Liver (tissue), 9 donors: ENCODE results near the gene OOSP1. TPM values are rescaled to one million over a fixed set of nuclear protein-coding genes. Genes with fewer than 3 reads are reported as not detected.

ENCODE experiments used
- DNase-seq: peaks from one replicate; pipeline ENCODE4 v3.0.0-alpha.2; 2017; ENCODE audit warnings: low spot score
- H3K27ac ChIP-seq, 2 donors: one replicate each; pipeline ENCODE4 v1.7.0; 2013; ENCODE audit warnings: inconsistent platforms in 2 of 2, low read length in 2 of 2, control low read depth in 1 of 2, low read depth in 1 of 2, mild to moderate bottlenecking in 1 of 2
- H3K27me3 ChIP-seq, 4 donors: one replicate each; pipeline versions ENCODE4 v1.6.1 to v1.7.0; 2013; ENCODE audit warnings: low read length in 3 of 4, inconsistent platforms in 1 of 4, mild to moderate bottlenecking in 1 of 4, moderate library complexity in 1 of 4; ENCODE audit not compliant: control insufficient read depth in 4 of 4, insufficient read depth in 4 of 4
- H3K36me3 ChIP-seq, 4 donors: one replicate each; pipeline versions ENCODE4 v1.6.1 to v1.7.0; 2013; ENCODE audit warnings: low read length in 3 of 4, mild to moderate bottlenecking in 3 of 4, low read depth in 1 of 4, moderate library complexity in 1 of 4; ENCODE audit not compliant: control insufficient read depth in 4 of 4, insufficient read depth in 3 of 4
- H3K4me1 ChIP-seq, 4 donors: one replicate each; pipeline versions ENCODE4 v1.6.1 to v1.7.0; 2013; ENCODE audit warnings: low read length in 3 of 4, mild to moderate bottlenecking in 3 of 4, moderate library complexity in 1 of 4; ENCODE audit not compliant: control insufficient read depth in 4 of 4, insufficient read depth in 4 of 4
- H3K4me3 ChIP-seq, 3 donors: one replicate each; pipeline versions ENCODE4 v1.6.1 to v1.7.0; 2013; ENCODE audit warnings: low read length in 3 of 3, control low read depth in 1 of 3, low read depth in 1 of 3, mild to moderate bottlenecking in 1 of 3
- H3K9ac ChIP-seq, 2 donors: one replicate each; pipeline ENCODE4 v1.7.0; 2013; ENCODE audit warnings: low read length in 2 of 2, mild to moderate bottlenecking in 2 of 2, moderate library complexity in 2 of 2, control low read depth in 1 of 2, low read depth in 1 of 2
- H3K9me3 ChIP-seq, 4 donors: one replicate each; pipeline versions ENCODE4 v1.6.1 to v1.7.0; 2013; ENCODE audit warnings: low read length in 3 of 4; ENCODE audit not compliant: control insufficient read depth in 4 of 4
- EGR1 ChIP-seq, 2 donors: IDR thresholded peaks; 2 replicates each; pipeline ENCODE4 v1.6.1; 2016 to 2018; ENCODE audit warnings: antibody characterized with exemption in 2 of 2, low read depth in 2 of 2
- FOXA1 ChIP-seq: IDR thresholded peaks from 2 replicates; pipeline ENCODE4 v1.6.1; 2016; ENCODE audit warnings: antibody characterized with exemption
- FOXA2 ChIP-seq: IDR thresholded peaks from 2 replicates; pipeline ENCODE4 v1.6.1; 2016; ENCODE audit warnings: antibody characterized with exemption
- GABPA ChIP-seq, 2 donors: IDR thresholded peaks in 1 of 2; conservative IDR thresholded peaks in 1 of 2; 2 replicates each; pipeline ENCODE4 v1.6.1; 2016; ENCODE audit warnings: antibody characterized with exemption in 2 of 2, mild to moderate bottlenecking in 1 of 2, moderate library complexity in 1 of 2
- HNF4G ChIP-seq: IDR thresholded peaks from 2 replicates; pipeline ENCODE4 v1.6.1; 2016; ENCODE audit warnings: antibody characterized with exemption
- JUND ChIP-seq, 2 donors: IDR thresholded peaks; 2 replicates each; pipeline ENCODE4 v1.6.1; 2016; ENCODE audit warnings: antibody characterized with exemption in 2 of 2
- RAD21 ChIP-seq, 2 donors: IDR thresholded peaks; 2 replicates each; pipeline ENCODE4 v1.6.1; 2016; ENCODE audit warnings: antibody characterized with exemption in 2 of 2, mild to moderate bottlenecking in 2 of 2
- TAF1 ChIP-seq: conservative IDR thresholded peaks from 2 replicates; pipeline ENCODE4 v1.6.1; 2016; ENCODE audit warnings: antibody characterized with exemption, mild to moderate bottlenecking
- YY1 ChIP-seq: IDR thresholded peaks from 2 replicates; pipeline ENCODE4 v1.6.1; 2016; ENCODE audit warnings: antibody characterized with exemption, mild to moderate bottlenecking
- WGBS: extraction: QIAGEN DNeasy Blood & Tissue Kit; methylation state at CpG from one replicate; pipeline ENCODE4 v1.1.7; 2013; 5-methylcytosine and 5-hydroxymethylcytosine counted together
- polyA plus RNA-seq, 2 donors: library from polyadenylated mRNA; stranded (reverse) in 1 of 2; unstranded in 1 of 2; fragments of 200-250 nt in 1 of 2; fragments of >200 nt in 1 of 2; fragmentation: Nextera tagmentation in 1 of 2; extraction: Ambion mirVana in 1 of 2; gene quantifications; one replicate each; pipeline versions ENCODE4 v1.2.1 to v1.2.3, GENCODE V29; 2013 to 2015
- total RNA-seq, 2 donors: library from RNA; depleted of rRNA; stranded (reverse); fragments of >200 nt; gene quantifications; one replicate each; pipeline ENCODE4 v1.2.3, GENCODE V29; 2014
- TF ChIP-seq, protein P1 (sequence below): fragments of 150-350 bp; IDR thresholded peaks from 2 replicates; pipeline ENCODE4 v1.5.1; 2017; ENCODE audit warnings: improper control_type of control experiment, low read depth, low read length; ENCODE audit not compliant: missing input control
- TF ChIP-seq, protein P2 (sequence below): IDR thresholded peaks from 2 replicates; pipeline ENCODE4 v1.6.1; 2016; ENCODE audit warnings: antibody characterized with exemption
- TF ChIP-seq, protein P3 (sequence below): IDR thresholded peaks from 2 replicates; pipeline ENCODE4 v1.6.1; 2016; ENCODE audit warnings: antibody characterized with exemption
- TF ChIP-seq, protein P4 (sequence below): IDR thresholded peaks from 2 replicates; pipeline ENCODE4 v1.6.1; 2016; ENCODE audit warnings: antibody characterized with exemption
- TF ChIP-seq, protein P5 (sequence below): IDR thresholded peaks from 2 replicates; pipeline ENCODE4 v1.6.1; 2016; ENCODE audit warnings: antibody characterized with exemption, mild to moderate bottlenecking
- donor health status: healthy.
- donor health status: healthy.
- donor health status: healthy.
- donor health status: healthy.
- donor health status: healthy.

OOSP1 gene
- total and polyA plus RNA-seq, 4 donors = not detected

GRCh38 chr11:59983212-59983611, 45.0 kb downstream of the OOSP1 start:
- peaks cover 0 to 4% (median 0%) of the 10 kb centered on the region in 4 donors for H3K27me3 ChIP-seq
- 77% methylated on average over 1 of the region's 1 CpG for WGBS

GRCh38 chr11:59984368-59984767, 46.1 kb downstream of the OOSP1 start:
- Histone ChIP-seq H3K36me3 (no peaks in the 10 kb centered on the region), H3K27me3 (peaks cover 0 to 4% (median 0%) of the 10 kb centered on the region in 4 donors), H3K9me3 (no peaks in the 10 kb centered on the region), H3K4me1 (no peaks in the 10 kb centered on the region), H3K9ac (no peak overlapping the region), H3K4me3 (no peak overlapping the region), H3K27ac (no peak overlapping the region)
- TF ChIP-seq FOXA1 = no peak
- TF ChIP-seq EGR1 (IDR thresholded peaks at IDR 0.05; ENCODE audit: low read depth in 2 of 2) = no peak
- no peak for TF ChIP-seq YY1
- TF ChIP-seq, protein P1, sequence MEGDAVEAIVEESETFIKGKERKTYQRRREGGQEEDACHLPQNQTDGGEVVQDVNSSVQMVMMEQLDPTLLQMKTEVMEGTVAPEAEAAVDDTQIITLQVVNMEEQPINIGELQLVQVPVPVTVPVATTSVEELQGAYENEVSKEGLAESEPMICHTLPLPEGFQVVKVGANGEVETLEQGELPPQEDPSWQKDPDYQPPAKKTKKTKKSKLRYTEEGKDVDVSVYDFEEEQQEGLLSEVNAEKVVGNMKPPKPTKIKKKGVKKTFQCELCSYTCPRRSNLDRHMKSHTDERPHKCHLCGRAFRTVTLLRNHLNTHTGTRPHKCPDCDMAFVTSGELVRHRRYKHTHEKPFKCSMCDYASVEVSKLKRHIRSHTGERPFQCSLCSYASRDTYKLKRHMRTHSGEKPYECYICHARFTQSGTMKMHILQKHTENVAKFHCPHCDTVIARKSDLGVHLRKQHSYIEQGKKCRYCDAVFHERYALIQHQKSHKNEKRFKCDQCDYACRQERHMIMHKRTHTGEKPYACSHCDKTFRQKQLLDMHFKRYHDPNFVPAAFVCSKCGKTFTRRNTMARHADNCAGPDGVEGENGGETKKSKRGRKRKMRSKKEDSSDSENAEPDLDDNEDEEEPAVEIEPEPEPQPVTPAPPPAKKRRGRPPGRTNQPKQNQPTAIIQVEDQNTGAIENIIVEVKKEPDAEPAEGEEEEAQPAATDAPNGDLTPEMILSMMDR = no peak
- TF ChIP-seq, protein P2, sequence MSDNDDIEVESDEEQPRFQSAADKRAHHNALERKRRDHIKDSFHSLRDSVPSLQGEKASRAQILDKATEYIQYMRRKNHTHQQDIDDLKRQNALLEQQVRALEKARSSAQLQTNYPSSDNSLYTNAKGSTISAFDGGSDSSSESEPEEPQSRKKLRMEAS = no peak
- no peak for DNase-seq
- WGBS = 83% methylated on average over 3 of the region's 3 CpGs

More at GRCh38 chr11:59983212-59983611, 45.0 kb downstream of the OOSP1 start:
- TF ChIP-seq, protein P1 = no peak
- TF ChIP-seq FOXA2 = no peak
- no peak for TF ChIP-seq RAD21 (IDR thresholded peaks at IDR 0.05)
- no peak for TF ChIP-seq HNF4G
- TF ChIP-seq, protein P3, sequence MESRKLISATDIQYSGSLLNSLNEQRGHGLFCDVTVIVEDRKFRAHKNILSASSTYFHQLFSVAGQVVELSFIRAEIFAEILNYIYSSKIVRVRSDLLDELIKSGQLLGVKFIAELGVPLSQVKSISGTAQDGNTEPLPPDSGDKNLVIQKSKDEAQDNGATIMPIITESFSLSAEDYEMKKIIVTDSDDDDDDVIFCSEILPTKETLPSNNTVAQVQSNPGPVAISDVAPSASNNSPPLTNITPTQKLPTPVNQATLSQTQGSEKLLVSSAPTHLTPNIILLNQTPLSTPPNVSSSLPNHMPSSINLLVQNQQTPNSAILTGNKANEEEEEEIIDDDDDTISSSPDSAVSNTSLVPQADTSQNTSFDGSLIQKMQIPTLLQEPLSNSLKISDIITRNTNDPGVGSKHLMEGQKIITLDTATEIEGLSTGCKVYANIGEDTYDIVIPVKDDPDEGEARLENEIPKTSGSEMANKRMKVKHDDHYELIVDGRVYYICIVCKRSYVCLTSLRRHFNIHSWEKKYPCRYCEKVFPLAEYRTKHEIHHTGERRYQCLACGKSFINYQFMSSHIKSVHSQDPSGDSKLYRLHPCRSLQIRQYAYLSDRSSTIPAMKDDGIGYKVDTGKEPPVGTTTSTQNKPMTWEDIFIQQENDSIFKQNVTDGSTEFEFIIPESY = no peak
- Histone ChIP-seq H3K27ac (no peak overlapping the region), H3K9me3 (no peaks in the 10 kb centered on the region), H3K4me1 (no peaks in the 10 kb centered on the region), H3K9ac (no peak overlapping the region), H3K36me3 (no peaks in the 10 kb centered on the region), H3K4me3 (no peak overlapping the region)
- no peak for DNase-seq

- Histone ChIP-seq H3K4me3 (no peak overlapping the region), H3K27ac (no peak overlapping the region), H3K9me3 (peaks cover 0 to 4% (median under 1%) of the 10 kb centered on the region in 4 donors), H3K4me1 (no peaks in the 10 kb centered on the region), H3K36me3 (no peaks in the 10 kb centered on the region), H3K27me3 (no peaks in the 10 kb centered on the region), H3K9ac (no peak overlapping the region)
- 59% methylated on average over 1 of the region's 1 CpG for WGBS
- no peak for DNase-seq
- TF ChIP-seq FOXA1 (no peak), JUND (IDR thresholded peaks at IDR 0.05) (no peak), TAF1 (no peak), GABPA (IDR thresholded peaks at IDR 0.05 in 1 of 2, conservative IDR thresholded peaks at IDR 0.05 in 1 of 2) (no peak), RAD21 (IDR thresholded peaks at IDR 0.05) (no peak), HNF4G (no peak)
- TF ChIP-seq, protein P1 = no peak
- TF ChIP-seq, protein P4, sequence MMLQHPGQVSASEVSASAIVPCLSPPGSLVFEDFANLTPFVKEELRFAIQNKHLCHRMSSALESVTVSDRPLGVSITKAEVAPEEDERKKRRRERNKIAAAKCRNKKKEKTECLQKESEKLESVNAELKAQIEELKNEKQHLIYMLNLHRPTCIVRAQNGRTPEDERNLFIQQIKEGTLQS = no peak
- TF ChIP-seq, protein P5, sequence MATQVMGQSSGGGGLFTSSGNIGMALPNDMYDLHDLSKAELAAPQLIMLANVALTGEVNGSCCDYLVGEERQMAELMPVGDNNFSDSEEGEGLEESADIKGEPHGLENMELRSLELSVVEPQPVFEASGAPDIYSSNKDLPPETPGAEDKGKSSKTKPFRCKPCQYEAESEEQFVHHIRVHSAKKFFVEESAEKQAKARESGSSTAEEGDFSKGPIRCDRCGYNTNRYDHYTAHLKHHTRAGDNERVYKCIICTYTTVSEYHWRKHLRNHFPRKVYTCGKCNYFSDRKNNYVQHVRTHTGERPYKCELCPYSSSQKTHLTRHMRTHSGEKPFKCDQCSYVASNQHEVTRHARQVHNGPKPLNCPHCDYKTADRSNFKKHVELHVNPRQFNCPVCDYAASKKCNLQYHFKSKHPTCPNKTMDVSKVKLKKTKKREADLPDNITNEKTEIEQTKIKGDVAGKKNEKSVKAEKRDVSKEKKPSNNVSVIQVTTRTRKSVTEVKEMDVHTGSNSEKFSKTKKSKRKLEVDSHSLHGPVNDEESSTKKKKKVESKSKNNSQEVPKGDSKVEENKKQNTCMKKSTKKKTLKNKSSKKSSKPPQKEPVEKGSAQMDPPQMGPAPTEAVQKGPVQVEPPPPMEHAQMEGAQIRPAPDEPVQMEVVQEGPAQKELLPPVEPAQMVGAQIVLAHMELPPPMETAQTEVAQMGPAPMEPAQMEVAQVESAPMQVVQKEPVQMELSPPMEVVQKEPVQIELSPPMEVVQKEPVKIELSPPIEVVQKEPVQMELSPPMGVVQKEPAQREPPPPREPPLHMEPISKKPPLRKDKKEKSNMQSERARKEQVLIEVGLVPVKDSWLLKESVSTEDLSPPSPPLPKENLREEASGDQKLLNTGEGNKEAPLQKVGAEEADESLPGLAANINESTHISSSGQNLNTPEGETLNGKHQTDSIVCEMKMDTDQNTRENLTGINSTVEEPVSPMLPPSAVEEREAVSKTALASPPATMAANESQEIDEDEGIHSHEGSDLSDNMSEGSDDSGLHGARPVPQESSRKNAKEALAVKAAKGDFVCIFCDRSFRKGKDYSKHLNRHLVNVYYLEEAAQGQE = no peak
Observed at GRCh38 chr11:59990421-59990820, 52.2 kb downstream of the OOSP1 start.
